Activated T-cell treated with anti-CD3 and anti-CD28 coated beads, Interleukin-2, amount 50 U/mL, for 48 hours (primary cell): Measurements from ENCODE around the gene GTPBP10.
"Not testable (repeated sequence)": the region's sequence is repeated elsewhere in the genome, so short reads cannot be mapped to it uniquely, and the experiment has no call there.

Experiments used
- DNase-seq, 2 experiments: peaks; one replicate each; pipeline ENCODE4 v3.0.0-alpha.2; 2020

Gene GTPBP10

GRCh38 chr7:90346336-90347125, at the start of gene GTPBP10:
Gene GTPBP10 (plus strand): TSS chr7:90346716. CDS start chr7:90346742, 26 bp downstream.
- DNase-seq: peak; percentile 97

- no peak for DNase-seq
Measured at GRCh38 chr7:90298145-90299038, 48.1 kb upstream of the GTPBP10 start.

- no peak for DNase-seq
Measured at GRCh38 chr7:90303241-90303640, 43.3 kb upstream of the GTPBP10 start.

GRCh38 chr7:90309872-90310271, 36.6 kb upstream of the GTPBP10 start:
- no peak for DNase-seq

GRCh38 chr7:90311175-90311574, 35.3 kb upstream of the GTPBP10 start:
- DNase-seq: no peak

- no peak for DNase-seq
Measured at GRCh38 chr7:90312745-90313144, 33.8 kb upstream of the GTPBP10 start.

- no peak for DNase-seq
Measured at GRCh38 chr7:90313907-90314306, 32.6 kb upstream of the GTPBP10 start.

- no peak for DNase-seq
Measured at GRCh38 chr7:90320014-90320413, 26.5 kb upstream of the GTPBP10 start.

GRCh38 chr7:90320418-90320800, 26.1 kb upstream of the GTPBP10 start:
- DNase-seq: no peak

GRCh38 chr7:90320801-90321494, 25.6 kb upstream of the GTPBP10 start, which contains the start of gene FAM237B:
Gene FAM237B (minus strand): TSS chr7:90321304. CDS start chr7:90319748, 1,556 bp downstream.
- DNase-seq: peak in 1 of 2 experiments; percentile 30

- no peak for DNase-seq
Measured at GRCh38 chr7:90322837-90323236, 23.7 kb upstream of the GTPBP10 start.

- no peak for DNase-seq
Measured at GRCh38 chr7:90326500-90326899, 20.0 kb upstream of the GTPBP10 start.

GRCh38 chr7:90334193-90334843, 12.2 kb upstream of the GTPBP10 start:
- DNase-seq: no peak

- DNase-seq: not testable (repeated sequence)
Measured at GRCh38 chr7:90334926-90335325, 11.6 kb upstream of the GTPBP10 start.

- DNase-seq: no peak
Measured at GRCh38 chr7:90337106-90337505, 9.4 kb upstream of the GTPBP10 start.

GRCh38 chr7:90345016-90345415, 1.5 kb upstream of the GTPBP10 start:
- no peak for DNase-seq

- peak; percentile 24 to 28 for DNase-seq
Measured at GRCh38 chr7:90345595-90346335, 751 bp upstream of the GTPBP10 start.

GRCh38 chr7:90347759-90348158, 1.2 kb downstream of the GTPBP10 start:
- no peak for DNase-seq

GRCh38 chr7:90349305-90349704, 2.8 kb downstream of the GTPBP10 start:
- DNase-seq: no peak

GRCh38 chr7:90350032-90350431, 3.5 kb downstream of the GTPBP10 start:
- not testable (repeated sequence) for DNase-seq

GRCh38 chr7:90351987-90352386, 5.5 kb downstream of the GTPBP10 start:
- no peak for DNase-seq

GRCh38 chr7:90383422-90383821, 36.9 kb downstream of the GTPBP10 start:
- DNase-seq: no peak
